Thoracic aorta (tissue), 2 donors: Measurements from ENCODE around the gene FAM171A1. TPM values are rescaled to one million over a fixed set of nuclear protein-coding genes. Genes with fewer than 3 reads are reported as not detected.

ENCODE experiments used
- ATAC-seq: fragments of 150-250 bp; one replicate; pipeline ENCODE4 v1.8.0; 2017; ENCODE audit warnings: low read depth; ENCODE audit not compliant: insufficient number of reproducible peaks, low FRiP score
- DNase-seq: peaks from one replicate; pipeline ENCODE4 v3.0.0-alpha.2; 2020; ENCODE audit warnings: low spot score
- H3K27ac ChIP-seq, 2 donors: fragments of 200-600 bp; sonication (generic); 1 replicate in 1 of 2; 2 replicates in 1 of 2; pipeline ENCODE4 v1.5.1; 2016; ENCODE audit warnings: mild to moderate bottlenecking in 2 of 2, moderate library complexity in 2 of 2
- H3K27me3 ChIP-seq: fragments of 200-600 bp; sonication (generic); replicated peaks from 2 replicates; pipeline ENCODE4 v1.6.0; 2016; ENCODE audit warnings: mild to moderate bottlenecking; ENCODE audit not compliant: insufficient read depth
- H3K36me3 ChIP-seq: fragments of 200-600 bp; sonication (generic); one replicate; pipeline ENCODE4 v1.5.1; 2016
- H3K4me1 ChIP-seq, 2 donors: fragments of 200-600 bp; sonication (generic); 1 replicate in 1 of 2; 2 replicates in 1 of 2; pipeline versions ENCODE4 v1.5.1 to v1.6.0; 2016; ENCODE audit warnings: low read depth in 2 of 2, mild to moderate bottlenecking in 1 of 2; ENCODE audit not compliant: control insufficient read depth in 1 of 2
- H3K4me3 ChIP-seq: fragments of 200-600 bp; sonication (generic); 2 replicates; pipeline ENCODE4 v1.5.1; 2016; ENCODE audit warnings: mild to moderate bottlenecking
- H3K9me3 ChIP-seq: fragments of 200-600 bp; sonication (generic); 2 replicates; pipeline ENCODE4 v1.5.1; 2016
- total RNA-seq, 2 donors: library from RNA; depleted of rRNA; stranded (reverse); fragments of >200 nt; gene quantifications; one replicate each; pipeline versions ENCODE4 v1.1.0 to v1.2.3, GENCODE V29; 2016
- TF ChIP-seq, protein P1 (sequence below): fragments of 200-600 bp; sonication (generic); IDR thresholded peaks from one replicate; pipeline ENCODE4 v1.5.1; 2019; ENCODE audit warnings: antibody characterized with exemption

Gene FAM171A1
- total RNA-seq, 2 donors from 2014 or later: 14.8 to 28.7 TPM

- Histone ChIP-seq H3K36me3 (no peaks in the 10 kb centered on the region), H3K4me3 (no peak overlapping the region), H3K27me3 (no peaks in the 10 kb centered on the region), H3K27ac (no peak overlapping the region), H3K4me1 (peaks cover 11 to 33% of the 10 kb centered on the region in 2 donors), H3K9me3 (no peaks in the 10 kb centered on the region)
- TF ChIP-seq, protein P1, sequence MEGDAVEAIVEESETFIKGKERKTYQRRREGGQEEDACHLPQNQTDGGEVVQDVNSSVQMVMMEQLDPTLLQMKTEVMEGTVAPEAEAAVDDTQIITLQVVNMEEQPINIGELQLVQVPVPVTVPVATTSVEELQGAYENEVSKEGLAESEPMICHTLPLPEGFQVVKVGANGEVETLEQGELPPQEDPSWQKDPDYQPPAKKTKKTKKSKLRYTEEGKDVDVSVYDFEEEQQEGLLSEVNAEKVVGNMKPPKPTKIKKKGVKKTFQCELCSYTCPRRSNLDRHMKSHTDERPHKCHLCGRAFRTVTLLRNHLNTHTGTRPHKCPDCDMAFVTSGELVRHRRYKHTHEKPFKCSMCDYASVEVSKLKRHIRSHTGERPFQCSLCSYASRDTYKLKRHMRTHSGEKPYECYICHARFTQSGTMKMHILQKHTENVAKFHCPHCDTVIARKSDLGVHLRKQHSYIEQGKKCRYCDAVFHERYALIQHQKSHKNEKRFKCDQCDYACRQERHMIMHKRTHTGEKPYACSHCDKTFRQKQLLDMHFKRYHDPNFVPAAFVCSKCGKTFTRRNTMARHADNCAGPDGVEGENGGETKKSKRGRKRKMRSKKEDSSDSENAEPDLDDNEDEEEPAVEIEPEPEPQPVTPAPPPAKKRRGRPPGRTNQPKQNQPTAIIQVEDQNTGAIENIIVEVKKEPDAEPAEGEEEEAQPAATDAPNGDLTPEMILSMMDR: no peak
- ATAC-seq: no peak
- DNase-seq: no peak
Measured at GRCh38 chr10:15316871-15317464, 54.1 kb downstream of the FAM171A1 start.

DNA sequence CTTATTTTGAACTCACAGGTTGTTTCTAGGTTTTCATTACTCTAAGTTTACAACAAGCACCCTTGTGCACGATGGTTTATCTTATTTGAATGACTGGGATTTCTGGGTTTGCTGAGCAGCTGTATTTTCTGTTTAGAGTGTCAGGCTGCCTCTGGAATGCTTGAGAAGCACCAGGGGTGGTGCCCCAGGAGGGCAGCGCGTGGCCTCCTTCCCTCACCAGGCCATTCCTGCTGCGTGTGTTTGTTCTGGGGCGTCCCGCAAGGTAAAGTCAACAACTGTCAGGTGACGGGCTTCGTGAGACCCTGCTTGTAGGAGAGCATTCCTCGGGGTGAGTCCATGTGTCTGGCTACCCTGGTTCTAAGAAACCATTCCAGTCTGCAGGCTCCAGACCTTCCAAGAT, 54.9 kb downstream of the FAM171A1 start:
- ATAC-seq (no peak), DNase-seq (no peak)
- H3K27me3 ChIP-seq: no peaks in the 10 kb centered on the region
- H3K9me3 ChIP-seq: no peaks in the 10 kb centered on the region
- TF ChIP-seq, protein P1: no peak
- no peak overlapping the region for H3K27ac ChIP-seq
- no peaks in the 10 kb centered on the region for H3K36me3 ChIP-seq
- no peak overlapping the region for H3K4me3 ChIP-seq
- peaks cover 5 to 25% of the 10 kb centered on the region in 2 donors for H3K4me1 ChIP-seq

- H3K27ac ChIP-seq: no peak overlapping the region
- TF ChIP-seq, protein P1: no peak
- no peak for ATAC-seq
- no peak for DNase-seq
- H3K27me3 ChIP-seq: no peaks in the 10 kb centered on the region
- H3K4me1 ChIP-seq: peaks cover 0 to 16% of the 10 kb centered on the region in 2 donors
- H3K36me3 ChIP-seq: no peaks in the 10 kb centered on the region
- no peak overlapping the region for H3K4me3 ChIP-seq
- H3K9me3 ChIP-seq: no peaks in the 10 kb centered on the region
Measured at GRCh38 chr10:15315286-15315685, 55.8 kb downstream of the FAM171A1 start.

DNA sequence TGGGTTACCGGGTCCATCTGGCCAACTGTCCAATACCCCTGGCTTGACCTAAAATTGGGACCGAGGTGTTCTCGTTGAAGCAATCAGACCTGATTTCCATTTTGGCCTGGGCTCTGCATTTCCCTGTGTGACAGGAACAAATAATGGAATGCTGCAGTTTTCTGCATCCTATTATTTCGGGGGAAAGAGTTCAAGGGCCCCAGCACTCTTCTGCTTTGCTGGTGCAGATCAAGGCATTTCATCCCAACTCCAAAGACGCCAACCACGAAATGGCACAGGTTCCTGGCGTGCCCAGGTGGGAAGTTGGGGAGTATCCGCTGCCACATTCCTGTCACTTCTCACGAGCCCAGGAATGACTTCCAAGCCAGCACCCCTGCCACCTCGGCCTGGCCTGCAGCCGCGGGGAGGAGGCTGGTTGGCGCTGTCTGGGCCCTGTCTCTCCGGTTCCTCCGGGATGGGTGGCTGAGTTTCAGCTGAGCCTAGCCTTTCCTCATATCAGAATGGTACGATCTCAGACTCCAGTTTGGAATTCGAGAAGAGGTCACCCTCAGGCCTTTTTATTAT, 56.5 kb downstream of the FAM171A1 start:
- Histone ChIP-seq H3K9me3 (no peaks in the 10 kb centered on the region), H3K27ac (no peak overlapping the region), H3K27me3 (no peaks in the 10 kb centered on the region), H3K4me1 (peaks cover 0 to 13% of the 10 kb centered on the region in 2 donors), H3K4me3 (no peak overlapping the region), H3K36me3 (no peaks in the 10 kb centered on the region)
- ATAC-seq (no peak), DNase-seq (no peak)
- TF ChIP-seq, protein P1: no peak

DNA sequence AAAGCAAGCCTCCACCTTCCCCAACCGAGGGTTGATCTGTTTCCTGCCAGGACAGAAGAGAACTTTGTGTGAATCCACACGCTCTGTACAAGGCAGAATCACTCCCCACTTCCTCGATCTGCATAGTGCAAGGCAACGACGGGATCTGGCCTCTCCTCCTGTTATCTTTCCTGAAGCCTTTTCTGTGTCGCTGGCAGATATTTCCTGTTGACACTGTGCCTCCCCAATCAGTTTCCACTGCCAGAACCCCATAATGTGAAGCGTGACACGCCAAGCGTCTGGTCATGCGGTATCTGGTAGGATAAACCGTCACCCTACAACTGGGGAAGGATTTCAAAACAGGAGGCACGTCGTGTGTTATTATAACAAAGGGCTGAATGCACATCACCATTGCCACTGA, 57.2 kb downstream of the FAM171A1 start:
- Histone ChIP-seq H3K27me3 (no peaks in the 10 kb centered on the region), H3K4me1 (peaks cover 0 to 13% of the 10 kb centered on the region in 2 donors), H3K9me3 (no peaks in the 10 kb centered on the region), H3K27ac (no peak overlapping the region), H3K36me3 (no peaks in the 10 kb centered on the region), H3K4me3 (no peak overlapping the region)
- TF ChIP-seq, protein P1: no peak
- DNase-seq: no peak
- ATAC-seq: no peak
